Left ventricle myocardium inferior (tissue), 1 donor: ENCODE results near the gene ISOC2. TPM values are rescaled to one million over a fixed set of nuclear protein-coding genes. Genes with fewer than 3 reads are reported as not detected.

Experiments
- DNase-seq: peaks from one replicate; pipeline ENCODE4 v3.0.0-alpha.2; 2020
- H3K27ac ChIP-seq: fragments of 200-600 bp; replicated peaks from 2 replicates; pipeline ENCODE4 v1.8.0; 2021
- H3K27me3 ChIP-seq: fragments of 200-600 bp; 2 replicates; pipeline ENCODE4 v1.8.0; 2021; ENCODE audit warnings: low read depth
- H3K36me3 ChIP-seq: fragments of 200-600 bp; 2 replicates; pipeline ENCODE4 v1.8.0; 2021
- H3K4me1 ChIP-seq: fragments of 200-600 bp; 2 replicates; pipeline ENCODE4 v1.8.0; 2021
- H3K4me3 ChIP-seq: fragments of 200-600 bp; 2 replicates; pipeline ENCODE4 v1.8.0; 2021; ENCODE audit warnings: mild to moderate bottlenecking, moderate library complexity
- H3K9me3 ChIP-seq: fragments of 200-600 bp; replicated peaks from 2 replicates; pipeline ENCODE4 v1.8.0; 2021
- CTCF ChIP-seq: fragments of 200-600 bp; IDR thresholded peaks from 2 replicates; pipeline ENCODE4 v1.8.0; 2021; ENCODE audit warnings: antibody characterized with exemption, mild to moderate bottlenecking, borderline replicate concordance
- intact Hi-C: fragments of 100-400 bp; cut with micrococcal nuclease; formaldehyde crosslinking; loops from one replicate; pipeline ENCODE4 v1.11.0; 2022
- long read RNA-seq: library from polyadenylated mRNA; unstranded; transcript quantifications from one replicate; pipeline ENCODE4 v2.0.0, GENCODE V29; 2021
- total RNA-seq: library from RNA; stranded (reverse); fragmentation: NEBNext Ultra II Directional; extraction: Animal tissue kit (Norgen Biotek cat#: 25700); gene quantifications from one replicate; pipeline ENCODE4 v1.2.1, GENCODE V29; 2021
- donor health status: DM: no; HTN: yes; CAD: no; lungs with severe emphysema.

Gene ISOC2
- total RNA-seq: 52.6 TPM
- long read RNA-seq, transcript ISOC2-202 (6 exons, 998 nt): major isoform, 8 of 12 reads
- long read RNA-seq, partial matches to known transcripts: 2 of 12 reads
- long read RNA-seq, other reads (novel, unspliced or antisense): 0 of 12 reads

GRCh38 chr19:55461259-55461973 is at the start of gene ISOC2:
TSS of gene ISOC2 (minus strand) at chr19:55461642. CDS start at chr19:55456486, 5,156 bp downstream.
- H3K27me3 ChIP-seq: no peaks in the 10 kb centered on the region
- H3K9me3 ChIP-seq: no peaks in the 10 kb centered on the region
- H3K4me3 ChIP-seq: peak within 1 kb of the TSS; percentile 81
- DNase-seq: peak; percentile 100
- peak within 1 kb of the TSS; percentile 93 for H3K27ac ChIP-seq
- H3K36me3 ChIP-seq: no peaks in the 10 kb centered on the region
- intact Hi-C loops: no loop called here
- peaks cover 29% of the 10 kb centered on the region for H3K4me1 ChIP-seq
- no peak for TF ChIP-seq CTCF

GRCh38 chr19:55508120-55508519 is 46.7 kb upstream of the ISOC2 start:
- Histone ChIP-seq H3K27me3 (peaks cover 4% of the 10 kb centered on the region), H3K4me3 (no peak overlapping the region), H3K4me1 (peaks cover 14% of the 10 kb centered on the region), H3K36me3 (no peaks in the 10 kb centered on the region), H3K9me3 (no peaks in the 10 kb centered on the region), H3K27ac (no peak overlapping the region)
- no peak for TF ChIP-seq CTCF
- intact Hi-C loops: no loop called here
- DNase-seq: no peak

- DNase-seq: no peak
- Histone ChIP-seq H3K4me1 (peaks cover 14% of the 10 kb centered on the region), H3K4me3 (no peak overlapping the region), H3K27ac (no peak overlapping the region), H3K27me3 (no peaks in the 10 kb centered on the region), H3K9me3 (no peaks in the 10 kb centered on the region), H3K36me3 (peaks cover 14% of the 10 kb centered on the region)
- TF ChIP-seq CTCF: no peak
- intact Hi-C loops: loop anchor here (2.0 kb wide), 1 partner anchor 36 kb away; no protein-coding TSS in a partner anchor
Observed at GRCh38 chr19:55504981-55505380, 43.5 kb upstream of the ISOC2 start.

- peak; percentile 2 for TF ChIP-seq CTCF
- DNase-seq: no peak
- intact Hi-C loops: loop anchor here (2.0 kb wide), 1 partner anchor 35 kb away; no protein-coding TSS in a partner anchor
- peak overlapping the region; percentile 69 for H3K4me3 ChIP-seq
- no peaks in the 10 kb centered on the region for H3K27me3 ChIP-seq
- peak overlapping the region; percentile 82 for H3K27ac ChIP-seq
- H3K9me3 ChIP-seq: no peaks in the 10 kb centered on the region
- H3K4me1 ChIP-seq: peaks cover 14% of the 10 kb centered on the region
- H3K36me3 ChIP-seq: peaks cover 17% of the 10 kb centered on the region
Observed at GRCh38 chr19:55504252-55504603, 42.8 kb upstream of the ISOC2 start.

GRCh38 chr19:55503502-55504251 is 42.2 kb upstream of the ISOC2 start:
- Histone ChIP-seq H3K4me1 (peaks cover 14% of the 10 kb centered on the region), H3K9me3 (no peaks in the 10 kb centered on the region), H3K4me3 (peak overlapping the region; percentile 69), H3K36me3 (peaks cover 17% of the 10 kb centered on the region), H3K27me3 (no peaks in the 10 kb centered on the region), H3K27ac (peak overlapping the region; percentile 82)
- peak; percentile 100 for TF ChIP-seq CTCF
- DNase-seq: peak; percentile 93
- intact Hi-C loops: loop anchor here (2.0 kb wide), 1 partner anchor 35 kb away; no protein-coding TSS in a partner anchor
